ENCODE data around the gene ZFP69.

- TF ChIP-seq CTCF (IDR thresholded peaks at IDR 0.05) = no peak
- TF ChIP-seq POLR2A (IDR thresholded peaks at IDR 0.05) = no peak
- no peak for TF ChIP-seq POLR2AphosphoS5 (IDR thresholded peaks at IDR 0.05)
Measured at GRCh38 chr1:40530735-40531380, 53.8 kb downstream of the ZFP69 start.
